Activated T-cell treated with anti-CD3 and anti-CD28 coated beads, Interleukin-2, amount 50 U/mL, for 4 hours (primary cell): Measurements from ENCODE around the gene PRKRIP1. TPM values are rescaled to one million over a fixed set of nuclear protein-coding genes. Genes with fewer than 3 reads are reported as not detected.
"Not testable (repeated sequence)": the region's sequence is repeated elsewhere in the genome, so short reads cannot be mapped to it uniquely, and the experiment has no call there.

ENCODE experiments used
- ATAC-seq, 2 donors: fragments of 200-7000 bp; cut with Tn5 transposase; one replicate each; pipeline ENCODE4 v1.10.0; 2021
- DNase-seq: peaks from one replicate; pipeline ENCODE4 v3.0.0-alpha.2; 2020
- H3K27me3 Mint-ChIP-seq: one replicate; pipeline ENCODE4 v1.8.0; 2021; ENCODE audit warnings: low read depth, mixed read lengths
- H3K36me3 Mint-ChIP-seq: one replicate; pipeline ENCODE4 v1.8.0; 2022; ENCODE audit warnings: mixed read lengths; ENCODE audit not compliant: insufficient read depth
- H3K4me1 Mint-ChIP-seq: one replicate; pipeline ENCODE4 v1.8.0; 2021; ENCODE audit warnings: low read depth, mixed read lengths
- H3K4me3 Mint-ChIP-seq: one replicate; pipeline ENCODE4 v1.8.0; 2021; ENCODE audit warnings: mild to moderate bottlenecking, moderate library complexity, mixed read lengths
- H3K9me3 Mint-ChIP-seq: one replicate; pipeline ENCODE4 v1.8.0; 2021; ENCODE audit warnings: mixed read lengths
- total RNA-seq, 3 donors: library from RNA; stranded (reverse); gene quantifications; one replicate each; pipeline ENCODE4 v1.2.1, GENCODE V29; 2021

Gene PRKRIP1
- total RNA-seq, 3 donors from 2014 or later: 24.8 to 30.1 (median 27.0) TPM

- Mint-ChIP-seq H3K4me3 (no peak overlapping the region), H3K36me3 (peaks cover 6% of the 10 kb centered on the region), H3K9me3 (no peaks in the 10 kb centered on the region), H3K27me3 (no peaks in the 10 kb centered on the region), H3K4me1 (peaks cover 4% of the 10 kb centered on the region)
- ATAC-seq: no peak
- no peak for DNase-seq
Measured at GRCh38 chr7:102451371-102452054, 55.4 kb downstream of the PRKRIP1 start.

- H3K36me3 Mint-ChIP-seq: peaks cover 6% of the 10 kb centered on the region
- DNase-seq: no peak
- no peaks in the 10 kb centered on the region for H3K9me3 Mint-ChIP-seq
- no peak overlapping the region for H3K4me3 Mint-ChIP-seq
- no peaks in the 10 kb centered on the region for H3K27me3 Mint-ChIP-seq
- no peak for ATAC-seq
- peaks cover 4% of the 10 kb centered on the region for H3K4me1 Mint-ChIP-seq
Measured at GRCh38 chr7:102452451-102452850, 56.3 kb downstream of the PRKRIP1 start.

- H3K27me3 Mint-ChIP-seq: no peaks in the 10 kb centered on the region
- ATAC-seq (no peak), DNase-seq (no peak)
- no peak overlapping the region for H3K4me3 Mint-ChIP-seq
- H3K4me1 Mint-ChIP-seq: peaks cover 4% of the 10 kb centered on the region
- peaks cover 8% of the 10 kb centered on the region for H3K36me3 Mint-ChIP-seq
- no peaks in the 10 kb centered on the region for H3K9me3 Mint-ChIP-seq
Measured at GRCh38 chr7:102453319-102453718, 57.2 kb downstream of the PRKRIP1 start.

- H3K27me3 Mint-ChIP-seq: no peaks in the 10 kb centered on the region
- ATAC-seq (no peak), DNase-seq (no peak)
- H3K4me3 Mint-ChIP-seq: no peak overlapping the region
- H3K9me3 Mint-ChIP-seq: no peaks in the 10 kb centered on the region
- peaks cover 4% of the 10 kb centered on the region for H3K4me1 Mint-ChIP-seq
- peaks cover 4% of the 10 kb centered on the region for H3K36me3 Mint-ChIP-seq
Measured at GRCh38 chr7:102454468-102454867, 58.3 kb downstream of the PRKRIP1 start.

GRCh38 chr7:102454932-102455331 lies 58.8 kb downstream of the PRKRIP1 start:
- H3K4me1 Mint-ChIP-seq, ATAC-seq, H3K4me3 Mint-ChIP-seq, H3K27me3 Mint-ChIP-seq, DNase-seq, H3K9me3 Mint-ChIP-seq, H3K36me3 Mint-ChIP-seq: not testable (repeated sequence)

GRCh38 chr7:102455596-102455995 lies 59.4 kb downstream of the PRKRIP1 start:
- Mint-ChIP-seq H3K27me3 (no peaks in the 10 kb centered on the region), H3K4me1 (peaks cover 1% of the 10 kb centered on the region), H3K4me3 (no peak overlapping the region), H3K9me3 (no peaks in the 10 kb centered on the region), H3K36me3 (peaks cover 4% of the 10 kb centered on the region)
- DNase-seq (no peak), ATAC-seq (no peak)

- ATAC-seq (no peak), DNase-seq (no peak)
- no peaks in the 10 kb centered on the region for H3K9me3 Mint-ChIP-seq
- peaks cover 4% of the 10 kb centered on the region for H3K4me1 Mint-ChIP-seq
- no peaks in the 10 kb centered on the region for H3K27me3 Mint-ChIP-seq
- no peak overlapping the region for H3K4me3 Mint-ChIP-seq
- peaks cover 4% of the 10 kb centered on the region for H3K36me3 Mint-ChIP-seq
Measured at GRCh38 chr7:102456327-102456726, 60.2 kb downstream of the PRKRIP1 start.

GRCh38 chr7:102457352-102457924 lies 61.3 kb downstream of the PRKRIP1 start:
- peaks cover 6% of the 10 kb centered on the region for H3K4me1 Mint-ChIP-seq

GRCh38 chr7:102459221-102459844 lies 63.2 kb downstream of the PRKRIP1 start:
- Mint-ChIP-seq H3K36me3 (peaks cover 4% of the 10 kb centered on the region), H3K4me3 (no peak overlapping the region), H3K27me3 (no peaks in the 10 kb centered on the region), H3K9me3 (no peaks in the 10 kb centered on the region), H3K4me1 (peaks cover 18% of the 10 kb centered on the region)
- ATAC-seq (no peak), DNase-seq (no peak)

More at GRCh38 chr7:102457352-102457924, 61.3 kb downstream of the PRKRIP1 start:
- ATAC-seq (no peak), DNase-seq (no peak)
- H3K27me3 Mint-ChIP-seq: no peaks in the 10 kb centered on the region
- H3K9me3 Mint-ChIP-seq: no peaks in the 10 kb centered on the region
- H3K36me3 Mint-ChIP-seq: peaks cover 4% of the 10 kb centered on the region
- H3K4me3 Mint-ChIP-seq: no peak overlapping the region

GRCh38 chr7:102460467-102460866 lies 64.3 kb downstream of the PRKRIP1 start:
- no peaks in the 10 kb centered on the region for H3K27me3 Mint-ChIP-seq
- ATAC-seq (no peak), DNase-seq (no peak)
- H3K36me3 Mint-ChIP-seq: peaks cover 2% of the 10 kb centered on the region
- peaks cover 20% of the 10 kb centered on the region for H3K4me1 Mint-ChIP-seq
- H3K9me3 Mint-ChIP-seq: no peaks in the 10 kb centered on the region
- H3K4me3 Mint-ChIP-seq: no peak overlapping the region

- Mint-ChIP-seq H3K9me3 (no peaks in the 10 kb centered on the region), H3K27me3 (no peaks in the 10 kb centered on the region), H3K4me1 (peaks cover 32% of the 10 kb centered on the region), H3K4me3 (peak overlapping the region; percentile 94), H3K36me3 (no peaks in the 10 kb centered on the region)
- ATAC-seq: peak; percentile 5 to 9
- no peak for DNase-seq
Measured at GRCh38 chr7:102463841-102464576, 67.8 kb downstream of the PRKRIP1 start.

GRCh38 chr7:102464577-102465280 lies 68.6 kb downstream of the PRKRIP1 start, which contains the start of the genes ALKBH4 and LRWD1:
TSS of gene ALKBH4 (minus strand) at chr7:102464863. CDS start at chr7:102464836, 27 bp downstream.
TSS of gene LRWD1 (plus strand) at chr7:102464984. CDS start at chr7:102465081, 97 bp downstream.
- Mint-ChIP-seq H3K4me3 (peak within 1 kb of the TSS; percentile 94), H3K9me3 (no peaks in the 10 kb centered on the region), H3K36me3 (no peaks in the 10 kb centered on the region), H3K4me1 (peaks cover 32% of the 10 kb centered on the region), H3K27me3 (no peaks in the 10 kb centered on the region)
- ATAC-seq (peak; percentile 96), DNase-seq (peak; percentile 94)

GRCh38 chr7:102466097-102466496 lies 69.9 kb downstream of the PRKRIP1 start:
- Mint-ChIP-seq H3K4me3 (peak overlapping the region; percentile 94), H3K27me3 (no peaks in the 10 kb centered on the region), H3K36me3 (no peaks in the 10 kb centered on the region), H3K9me3 (no peaks in the 10 kb centered on the region), H3K4me1 (peaks cover 28% of the 10 kb centered on the region)
- no peak for DNase-seq
- ATAC-seq: no peak
